GM04504 (cell line): Measurements from ENCODE around the gene FAM228A.

Experiments
- DNase-seq: peaks from one replicate; pipeline ENCODE4 v3.0.0-alpha.2; 2012; ENCODE audit warnings: low read depth

FAM228A gene

GRCh38 chr2:24225499-24226242 lies 50.8 kb downstream of the FAM228A start:
- DNase-seq, result no peak

- DNase-seq, result no peak
Observed at GRCh38 chr2:24228470-24228869, 53.6 kb downstream of the FAM228A start.

- no peak for DNase-seq
Observed at GRCh38 chr2:24231461-24231881, 56.6 kb downstream of the FAM228A start.

- no peak for DNase-seq
Observed at GRCh38 chr2:24233321-24233720, 58.5 kb downstream of the FAM228A start.

- DNase-seq, result no peak
Observed at GRCh38 chr2:24237313-24237712, 62.5 kb downstream of the FAM228A start.

GRCh38 chr2:24238158-24238557 lies 63.3 kb downstream of the FAM228A start:
- DNase-seq, result no peak

GRCh38 chr2:24239553-24239952 lies 64.7 kb downstream of the FAM228A start:
- no peak for DNase-seq
